Peyer's patch (tissue), 4 donors: ENCODE results near the gene TMEM184A.

Source experiments
- CTCF ChIP-seq, 6 experiments: fragments of 450-650 bp in 4 of 6; fragments of 200-600 bp in 2 of 6; sonication (generic) in 1 of 6; IDR thresholded peaks; one replicate each; pipeline ENCODE4 v1.5.1; 2017 to 2019; ENCODE audit warnings: antibody characterized with exemption in 6 of 6, mild to moderate bottlenecking in 3 of 6, moderate library complexity in 1 of 6
- POLR2A ChIP-seq, 2 donors: fragments of 450-650 bp; IDR thresholded peaks; one replicate each; pipeline ENCODE4 v1.5.1; 2017; ENCODE audit warnings: antibody characterized with exemption in 2 of 2, mild to moderate bottlenecking in 2 of 2, moderate library complexity in 2 of 2

GRCh38 chr7:1543826-1544177, 12.2 kb downstream of the TMEM184A start:
- TF ChIP-seq CTCF (IDR thresholded peaks at IDR 0.05) (no peak), POLR2A (IDR thresholded peaks at IDR 0.05) (no peak)
